HCT116 (cell line): ENCODE measurements around the gene TMEM164.

ENCODE experiments used
- CTCF ChIP-seq, 3 experiments: fragments of 200-600 bp in 1 of 3; sonication (generic) in 1 of 3; IDR thresholded peaks in 2 of 3; conservative IDR thresholded peaks in 1 of 3; 2 replicates each; pipeline ENCODE4 v1.5.1; 2012 to 2017; ENCODE audit warnings: low read depth in 2 of 3, low read length in 2 of 3, antibody characterized with exemption in 1 of 3, borderline replicate concordance in 1 of 3, control low read depth in 1 of 3, mild to moderate bottlenecking in 1 of 3, mixed read lengths in 1 of 3, mixed run types in 1 of 3, moderate library complexity in 1 of 3; ENCODE audit not compliant: insufficient read depth in 1 of 3
- EZH2 ChIP-seq: fragments of 200-600 bp; sonication (generic); IDR thresholded peaks from 2 replicates; pipeline ENCODE4 v1.6.1; 2017; ENCODE audit warnings: antibody characterized with exemption, mixed run types
- EZH2phosphoT487 ChIP-seq: fragments of 200-600 bp; IDR thresholded peaks from 2 replicates; pipeline ENCODE4 v1.6.1; 2018; ENCODE audit warnings: antibody characterized with exemption, borderline replicate concordance
- JUND ChIP-seq: IDR thresholded peaks from 2 replicates; pipeline ENCODE4 v1.6.1; 2012
- POLR2AphosphoS5 ChIP-seq: IDR thresholded peaks from 2 replicates; pipeline ENCODE4 v1.6.1; 2011; ENCODE audit warnings: mild to moderate bottlenecking, low read depth, low read length, moderate library complexity
- YY1 ChIP-seq: IDR thresholded peaks from 2 replicates; pipeline ENCODE4 v1.6.1; 2011; ENCODE audit warnings: low read length, low read depth, moderate library complexity, mild to moderate bottlenecking; ENCODE audit not compliant: insufficient replicate concordance; ENCODE audit errors: extremely low read depth
- ZBTB33 ChIP-seq: IDR thresholded peaks from 2 replicates; pipeline ENCODE4 v1.6.1; 2011; ENCODE audit warnings: mild to moderate bottlenecking, low read length, moderate library complexity; ENCODE audit not compliant: insufficient replicate concordance; ENCODE audit errors: extremely low read depth

- TF ChIP-seq JUND (no peak), CTCF (IDR thresholded peaks at IDR 0.05 in 2 of 3, conservative IDR thresholded peaks at IDR 0.05 in 1 of 3; ENCODE audit: borderline replicate concordance in 1 of 3, insufficient read depth in 1 of 3, low read depth in 2 of 3, low read length in 2 of 3) (no peak), POLR2AphosphoS5 (no peak), ZBTB33 (no peak), EZH2 (no peak), YY1 (no peak), EZH2phosphoT487 (no peak)
Measured at GRCh38 chrX:110135618-110136017, 132.7 kb downstream of the TMEM164 start.
